ENCODE results near the gene TBC1D10A. TPM values are rescaled to one million over a fixed set of nuclear protein-coding genes. Genes with fewer than 3 reads are reported as not detected.

The TBC1D10A gene
- polyA plus RNA-seq, 3 donors from 2014 or later, result 46.2 to 59.9 (median 49.2) TPM

- H3K27me3 Mint-ChIP-seq (ENCODE audit: low read depth in 3 of 3), result peaks cover 0 to 3% (median 0%) of the 10 kb centered on the region in 3 donors
- no peak overlapping the region for H3K4me3 Mint-ChIP-seq
- no peak for DNase-seq
- peaks cover 13 to 27% (median 22%) of the 10 kb centered on the region in 3 donors for H3K36me3 Mint-ChIP-seq
- peaks cover 23 to 26% of the 10 kb centered on the region in 2 donors for H3K4me1 Mint-ChIP-seq
- H3K9me3 Mint-ChIP-seq, result no peaks in the 10 kb centered on the region
- peak overlapping the region in 1 of 6 donors; percentile 11 for H3K27ac Mint-ChIP-seq
Measured at GRCh38 chr22:30297991-30298701, 28.6 kb downstream of the TBC1D10A start.

GRCh38 chr22:30297276-30297990, 29.3 kb downstream of the TBC1D10A start:
- peaks cover 16 to 19% of the 10 kb centered on the region in 2 donors for H3K4me1 Mint-ChIP-seq
- no peak for DNase-seq
- peaks cover 0 to 3% (median 0%) of the 10 kb centered on the region in 3 donors for H3K27me3 Mint-ChIP-seq (ENCODE audit: low read depth in 3 of 3)
- no peaks in the 10 kb centered on the region for H3K9me3 Mint-ChIP-seq
- peaks cover 15 to 29% (median 22%) of the 10 kb centered on the region in 3 donors for H3K36me3 Mint-ChIP-seq
- no peak overlapping the region for H3K4me3 Mint-ChIP-seq
- peak overlapping the region in 1 of 6 donors; percentile 69 for H3K27ac Mint-ChIP-seq

DNA sequence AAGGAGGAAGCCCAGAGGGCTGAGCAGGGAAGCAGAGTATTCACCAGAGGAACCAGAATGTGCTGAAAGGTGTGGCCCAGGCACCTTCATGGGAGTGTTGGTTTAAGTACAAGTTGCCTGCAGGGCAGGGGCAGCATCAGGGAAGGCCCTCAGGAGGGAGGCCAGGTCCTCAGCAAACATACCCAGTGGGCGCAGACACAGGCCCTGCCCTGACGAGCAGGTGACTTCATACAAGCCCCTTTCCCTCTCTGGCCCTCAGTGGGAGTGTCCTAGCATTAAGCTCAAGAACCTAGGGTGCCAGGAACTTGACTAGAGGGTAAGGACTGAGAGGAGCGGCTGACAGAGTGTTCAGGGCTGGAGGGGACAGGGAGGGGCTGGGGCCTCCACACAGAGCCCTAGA, 29.9 kb downstream of the TBC1D10A start:
- Mint-ChIP-seq H3K9me3 (no peaks in the 10 kb centered on the region), H3K36me3 (peaks cover 15 to 29% (median 22%) of the 10 kb centered on the region in 3 donors), H3K4me3 (no peak overlapping the region), H3K27me3 (ENCODE audit: low read depth in 3 of 3) (peaks cover 0 to 3% (median 0%) of the 10 kb centered on the region in 3 donors), H3K4me1 (peaks cover 10 to 13% of the 10 kb centered on the region in 2 donors), H3K27ac (peak overlapping the region in 4 of 6 donors; percentile 16 to 31 (median 24))
- no peak for DNase-seq

DNA sequence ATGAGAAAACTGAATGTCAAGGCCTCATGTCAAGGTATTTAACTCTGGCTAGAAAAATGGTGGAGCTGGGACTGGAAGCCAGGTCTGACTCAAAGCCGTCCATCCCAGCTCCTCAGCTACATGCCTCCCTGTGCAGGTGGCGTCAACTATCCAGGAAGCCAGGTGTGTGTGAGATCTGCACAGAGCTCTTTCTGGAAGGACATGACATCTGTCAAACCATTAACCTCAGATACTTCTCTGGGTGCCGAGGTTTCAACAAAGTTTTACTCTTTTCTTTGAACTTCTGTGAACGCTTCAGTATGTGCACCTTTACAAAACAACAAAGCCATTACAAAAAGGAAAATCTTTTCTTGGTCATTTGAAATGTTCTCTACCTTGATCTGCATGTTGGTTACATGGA, 30.4 kb downstream of the TBC1D10A start:
- H3K27me3 Mint-ChIP-seq (ENCODE audit: low read depth in 3 of 3), result peaks cover 0 to 3% (median 2%) of the 10 kb centered on the region in 3 donors
- no peak overlapping the region for H3K4me3 Mint-ChIP-seq
- H3K9me3 Mint-ChIP-seq, result no peaks in the 10 kb centered on the region
- no peak for DNase-seq
- peak overlapping the region in 2 of 6 donors; percentile 16 to 29 for H3K27ac Mint-ChIP-seq
- H3K4me1 Mint-ChIP-seq, result peaks cover 8% of the 10 kb centered on the region in 2 donors
- H3K36me3 Mint-ChIP-seq, result peaks cover 15 to 27% (median 22%) of the 10 kb centered on the region in 3 donors

DNA sequence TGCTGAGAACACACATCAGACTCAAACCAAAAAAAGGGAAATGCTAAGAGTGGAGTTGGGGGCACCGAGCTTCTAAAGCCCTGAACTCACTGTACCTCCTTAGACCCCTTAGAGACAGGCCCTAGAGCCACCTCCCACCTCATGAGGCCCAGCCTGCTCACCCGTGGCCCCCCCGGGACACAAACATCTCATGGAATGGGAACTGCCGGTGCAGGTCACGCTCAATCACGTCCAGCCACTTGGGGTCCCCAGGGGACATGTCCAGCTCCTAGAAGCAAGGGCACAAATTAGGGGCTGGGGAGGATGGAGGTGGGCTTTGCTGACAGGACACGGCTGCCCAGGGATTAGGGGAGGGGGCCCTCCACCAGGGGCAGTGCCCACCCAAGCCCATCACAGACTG, 31.2 kb downstream of the TBC1D10A start:
- Mint-ChIP-seq H3K27me3 (ENCODE audit: low read depth in 3 of 3) (peaks cover 0 to 3% (median 2%) of the 10 kb centered on the region in 3 donors), H3K36me3 (peaks cover 15 to 24% (median 22%) of the 10 kb centered on the region in 3 donors), H3K4me3 (no peak overlapping the region), H3K9me3 (no peaks in the 10 kb centered on the region), H3K27ac (peak overlapping the region in 1 of 6 donors; percentile 64), H3K4me1 (peaks cover 3 to 5% of the 10 kb centered on the region in 2 donors)
- no peak for DNase-seq

- H3K9me3 Mint-ChIP-seq, result no peaks in the 10 kb centered on the region
- DNase-seq, result no peak
- H3K4me3 Mint-ChIP-seq, result no peak overlapping the region
- peaks cover 10 to 13% of the 10 kb centered on the region in 2 donors for H3K4me1 Mint-ChIP-seq
- peaks cover 0 to 7% (median 2%) of the 10 kb centered on the region in 3 donors for H3K27me3 Mint-ChIP-seq (ENCODE audit: low read depth in 3 of 3)
- H3K27ac Mint-ChIP-seq, result peak overlapping the region in 1 of 6 donors; percentile 12
- peaks cover 15 to 24% (median 22%) of the 10 kb centered on the region in 3 donors for H3K36me3 Mint-ChIP-seq
Measured at GRCh38 chr22:30294830-30295229, 31.9 kb downstream of the TBC1D10A start.

DNA sequence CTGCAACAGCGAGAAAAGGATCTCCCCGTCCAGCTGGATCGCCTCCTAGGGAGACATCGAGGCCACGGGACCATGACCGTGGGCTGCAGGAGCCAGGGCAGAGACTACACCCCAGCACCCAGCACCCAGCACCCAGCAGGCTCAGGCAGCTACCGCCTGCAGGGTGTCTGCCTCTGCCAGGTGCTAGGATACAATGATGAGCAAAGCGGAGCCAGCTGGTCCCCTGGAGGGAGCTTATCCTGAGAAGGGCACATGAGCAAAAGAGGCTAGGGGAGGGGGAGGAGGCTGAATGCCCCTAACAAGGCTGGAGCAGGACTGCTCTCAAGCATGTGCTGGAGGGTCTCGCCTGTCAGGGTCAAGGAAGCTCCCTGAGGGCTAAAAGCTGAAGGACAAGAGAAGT, 32.7 kb downstream of the TBC1D10A start:
- no peak for DNase-seq
- no peaks in the 10 kb centered on the region for H3K9me3 Mint-ChIP-seq
- peaks cover 15 to 24% (median 19%) of the 10 kb centered on the region in 3 donors for H3K36me3 Mint-ChIP-seq
- H3K4me3 Mint-ChIP-seq, result no peak overlapping the region
- H3K27ac Mint-ChIP-seq, result peak overlapping the region in 3 of 6 donors; percentile 21 to 62 (median 24)
- H3K27me3 Mint-ChIP-seq (ENCODE audit: low read depth in 3 of 3), result peaks cover 0 to 7% (median 2%) of the 10 kb centered on the region in 3 donors
- peaks cover 12 to 14% of the 10 kb centered on the region in 2 donors for H3K4me1 Mint-ChIP-seq

DNA sequence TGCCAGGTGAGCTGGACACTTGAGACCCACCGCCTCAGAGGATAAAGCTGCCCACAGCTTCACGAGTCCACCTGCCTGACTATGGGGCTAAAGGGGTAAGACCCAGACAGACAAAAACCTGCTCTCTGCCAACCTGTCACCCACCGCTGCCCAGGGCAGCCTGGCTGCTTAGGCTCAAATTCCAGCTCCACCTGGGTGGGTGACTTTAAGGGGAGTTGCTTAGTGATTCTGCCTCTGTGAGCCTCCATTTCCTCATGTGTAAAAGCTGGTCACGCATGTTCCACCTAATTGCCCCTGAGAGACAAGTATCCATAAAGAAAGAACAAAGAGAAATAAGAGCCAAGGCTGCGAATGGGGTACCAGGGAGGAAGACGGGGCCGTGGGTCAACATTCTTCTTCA, 33.7 kb downstream of the TBC1D10A start:
- no peak overlapping the region for H3K4me3 Mint-ChIP-seq
- peaks cover 0 to 4% (median 2%) of the 10 kb centered on the region in 3 donors for H3K27me3 Mint-ChIP-seq (ENCODE audit: low read depth in 3 of 3)
- DNase-seq, result no peak
- H3K27ac Mint-ChIP-seq, result peak overlapping the region in 1 of 6 donors; percentile 27
- H3K36me3 Mint-ChIP-seq, result peaks cover 10 to 24% (median 15%) of the 10 kb centered on the region in 3 donors
- peaks cover 16 to 20% of the 10 kb centered on the region in 2 donors for H3K4me1 Mint-ChIP-seq
- H3K9me3 Mint-ChIP-seq, result no peaks in the 10 kb centered on the region

GRCh38 chr22:30292069-30292970, 34.4 kb downstream of the TBC1D10A start:
- Mint-ChIP-seq H3K36me3 (peaks cover 10 to 23% (median 15%) of the 10 kb centered on the region in 3 donors), H3K27ac (peak overlapping the region in 2 of 6 donors; percentile 23 to 39), H3K4me3 (no peak overlapping the region), H3K4me1 (peaks cover 22 to 25% of the 10 kb centered on the region in 2 donors), H3K9me3 (no peaks in the 10 kb centered on the region), H3K27me3 (ENCODE audit: low read depth in 3 of 3) (peaks cover 0 to 4% (median 2%) of the 10 kb centered on the region in 3 donors)
- no peak for DNase-seq

GRCh38 chr22:30291058-30291892, 35.5 kb downstream of the TBC1D10A start:
- peaks cover 5 to 15% (median 15%) of the 10 kb centered on the region in 3 donors for H3K36me3 Mint-ChIP-seq
- H3K4me3 Mint-ChIP-seq, result peak overlapping the region in 1 of 5 donors; percentile 16
- peak overlapping the region; percentile 23 to 92 (median 32) for H3K27ac Mint-ChIP-seq
- H3K4me1 Mint-ChIP-seq, result peaks cover 22 to 28% of the 10 kb centered on the region in 2 donors
- peaks cover 0 to 4% (median 2%) of the 10 kb centered on the region in 3 donors for H3K27me3 Mint-ChIP-seq (ENCODE audit: low read depth in 3 of 3)
- no peak for DNase-seq
- no peaks in the 10 kb centered on the region for H3K9me3 Mint-ChIP-seq

GRCh38 chr22:30290342-30291057, 36.2 kb downstream of the TBC1D10A start:
- H3K27me3 Mint-ChIP-seq (ENCODE audit: low read depth in 3 of 3), result peaks cover 0 to 4% (median 2%) of the 10 kb centered on the region in 3 donors
- peak overlapping the region; percentile 79 to 95 (median 91) for H3K27ac Mint-ChIP-seq
- H3K4me1 Mint-ChIP-seq, result peaks cover 22 to 28% of the 10 kb centered on the region in 2 donors
- peaks cover 5 to 15% (median 15%) of the 10 kb centered on the region in 3 donors for H3K36me3 Mint-ChIP-seq
- no peak for DNase-seq
- no peaks in the 10 kb centered on the region for H3K9me3 Mint-ChIP-seq
- H3K4me3 Mint-ChIP-seq, result peak overlapping the region; percentile 86 to 90 (median 89)

- Mint-ChIP-seq H3K4me3 (peak overlapping the region; percentile 86 to 90 (median 89)), H3K27me3 (ENCODE audit: low read depth in 3 of 3) (peaks cover 0 to 4% (median 2%) of the 10 kb centered on the region in 3 donors), H3K4me1 (peaks cover 22 to 28% of the 10 kb centered on the region in 2 donors), H3K36me3 (peaks cover 5 to 15% (median 15%) of the 10 kb centered on the region in 3 donors), H3K9me3 (no peaks in the 10 kb centered on the region), H3K27ac (peak overlapping the region; percentile 79 to 95 (median 91))
- no peak for DNase-seq
Measured at GRCh38 chr22:30289980-30290313, 36.8 kb downstream of the TBC1D10A start.

Data from immature natural killer cell (primary cell).